Ascending aorta (tissue), 2 donors: ENCODE measurements around the gene FMN1. TPM values are rescaled to one million over a fixed set of nuclear protein-coding genes. Genes with fewer than 3 reads are reported as not detected.

Source experiments
- DNase-seq, 2 donors: peaks; one replicate each; pipeline ENCODE4 v3.0.0-alpha.2; 2019; ENCODE audit warnings: low spot score in 2 of 2
- H3K27ac ChIP-seq, 2 donors: fragments of 200-600 bp; sonication (generic); one replicate each; pipeline ENCODE4 v1.5.1; 2016 to 2017; ENCODE audit warnings: mild to moderate bottlenecking in 1 of 2
- H3K27me3 ChIP-seq: fragments of 200-600 bp; sonication (generic); one replicate; pipeline ENCODE4 v1.5.1; 2017
- H3K36me3 ChIP-seq, 2 donors: fragments of 200-600 bp; sonication (generic); one replicate each; pipeline ENCODE4 v1.5.1; 2016
- H3K4me1 ChIP-seq, 2 donors: fragments of 200-600 bp; sonication (generic); one replicate each; pipeline ENCODE4 v1.5.1; 2016 to 2017; ENCODE audit warnings: mild to moderate bottlenecking in 1 of 2
- H3K4me3 ChIP-seq, 2 donors: fragments of 200-600 bp; sonication (generic); one replicate each; pipeline ENCODE4 v1.5.1; 2016 to 2017; ENCODE audit warnings: mild to moderate bottlenecking in 1 of 2
- H3K9me3 ChIP-seq, 2 donors: fragments of 200-600 bp; sonication (generic); one replicate each; pipeline ENCODE4 v1.5.1; 2016
- CTCF ChIP-seq, 3 experiments: fragments of 200-600 bp in 2 of 3; fragments of 450-650 bp in 1 of 3; sonication (generic) in 2 of 3; IDR thresholded peaks; one replicate each; pipeline ENCODE4 v1.5.1; 2016 to 2019; ENCODE audit warnings: antibody characterized with exemption in 3 of 3, mild to moderate bottlenecking in 1 of 3, moderate library complexity in 1 of 3
- intact Hi-C: fragments of 100-400 bp; cut with DNase I; formaldehyde crosslinking; loops from one replicate; pipeline ENCODE4 v1.15.1; 2023
- total RNA-seq: library from RNA; depleted of rRNA; stranded (reverse); fragments of >200 nt; gene quantifications from one replicate; pipeline ENCODE4 v1.1.0, GENCODE V29; 2016

FMN1 gene
- total RNA-seq, 1 donor from 2014 or later: 4.3 TPM

GRCh38 chr15:32901995-32902394, 292.5 kb downstream of the FMN1 start:
- no peak for TF ChIP-seq CTCF (IDR thresholded peaks at IDR 0.05)
- no peaks in the 10 kb centered on the region for H3K9me3 ChIP-seq
- H3K4me3 ChIP-seq: no peak overlapping the region

GRCh38 chr15:32901192-32901591, 293.3 kb downstream of the FMN1 start:
- Histone ChIP-seq H3K4me3 (no peak overlapping the region), H3K9me3 (no peaks in the 10 kb centered on the region), H3K4me1 (no peaks in the 10 kb centered on the region), H3K27me3 (no peaks in the 10 kb centered on the region), H3K36me3 (no peaks in the 10 kb centered on the region), H3K27ac (no peak overlapping the region)
- intact Hi-C loops: no loop called here
- no peak for TF ChIP-seq CTCF (IDR thresholded peaks at IDR 0.05)
- no peak for DNase-seq

More at GRCh38 chr15:32901995-32902394, 292.5 kb downstream of the FMN1 start:
- no peaks in the 10 kb centered on the region for H3K27me3 ChIP-seq
- no peaks in the 10 kb centered on the region for H3K36me3 ChIP-seq
- intact Hi-C loops: no loop called here
- H3K27ac ChIP-seq: no peak overlapping the region
- no peak for DNase-seq
- H3K4me1 ChIP-seq: no peaks in the 10 kb centered on the region

- Histone ChIP-seq H3K4me1 (no peaks in the 10 kb centered on the region), H3K4me3 (no peak overlapping the region), H3K27me3 (no peaks in the 10 kb centered on the region), H3K27ac (no peak overlapping the region), H3K36me3 (no peaks in the 10 kb centered on the region), H3K9me3 (no peaks in the 10 kb centered on the region)
- DNase-seq: no peak
- TF ChIP-seq CTCF (IDR thresholded peaks at IDR 0.05): no peak
- intact Hi-C loops: no loop called here
Measured at GRCh38 chr15:32899126-32899596, 295.4 kb downstream of the FMN1 start.

GRCh38 chr15:32898414-32898813, 296.1 kb downstream of the FMN1 start:
- Histone ChIP-seq H3K27me3 (no peaks in the 10 kb centered on the region), H3K36me3 (no peaks in the 10 kb centered on the region), H3K4me3 (no peak overlapping the region), H3K4me1 (no peaks in the 10 kb centered on the region), H3K27ac (no peak overlapping the region), H3K9me3 (no peaks in the 10 kb centered on the region)
- intact Hi-C loops: no loop called here
- no peak for TF ChIP-seq CTCF (IDR thresholded peaks at IDR 0.05)
- DNase-seq: no peak

GRCh38 chr15:32893421-32893820, 301.1 kb downstream of the FMN1 start:
- no peak for DNase-seq
- intact Hi-C loops: no loop called here
- Histone ChIP-seq H3K27me3 (no peaks in the 10 kb centered on the region), H3K4me3 (no peak overlapping the region), H3K36me3 (no peaks in the 10 kb centered on the region), H3K4me1 (no peaks in the 10 kb centered on the region), H3K9me3 (peaks cover 0 to 3% of the 10 kb centered on the region in 2 donors), H3K27ac (no peak overlapping the region)
- no peak for TF ChIP-seq CTCF (IDR thresholded peaks at IDR 0.05)

- DNase-seq: no peak
- Histone ChIP-seq H3K9me3 (peaks cover 0 to 3% of the 10 kb centered on the region in 2 donors), H3K36me3 (no peaks in the 10 kb centered on the region), H3K27me3 (no peaks in the 10 kb centered on the region), H3K4me3 (no peak overlapping the region), H3K4me1 (peaks cover 0 to 4% of the 10 kb centered on the region in 2 donors), H3K27ac (no peak overlapping the region)
- no peak for TF ChIP-seq CTCF (IDR thresholded peaks at IDR 0.05)
- intact Hi-C loops: no loop called here
Measured at GRCh38 chr15:32889214-32889613, 305.3 kb downstream of the FMN1 start.
